Activated gamma-delta T cell (primary cell): ENCODE measurements around the gene CHCHD3.

Source experiments
- DNase-seq: peaks from one replicate; lab custom pipeline; 2025; lab: John Stamatoyannopoulos, UW
- total RNA-seq, 2 donors: gene quantifications; one replicate each; lab custom pipeline; 2026; lab: John Stamatoyannopoulos, UW

The CHCHD3 gene
- 35.0 to 36.0 reads per million in 2 donors for total RNA-seq

- DNase-seq = peak; percentile 88
Measured at GRCh38 chr7:133081599-133082389, at the start of gene CHCHD3. Gene CHCHD3 (minus strand): TSS chr7:133082090. CDS start chr7:133081937, 153 bp downstream.

DNA sequence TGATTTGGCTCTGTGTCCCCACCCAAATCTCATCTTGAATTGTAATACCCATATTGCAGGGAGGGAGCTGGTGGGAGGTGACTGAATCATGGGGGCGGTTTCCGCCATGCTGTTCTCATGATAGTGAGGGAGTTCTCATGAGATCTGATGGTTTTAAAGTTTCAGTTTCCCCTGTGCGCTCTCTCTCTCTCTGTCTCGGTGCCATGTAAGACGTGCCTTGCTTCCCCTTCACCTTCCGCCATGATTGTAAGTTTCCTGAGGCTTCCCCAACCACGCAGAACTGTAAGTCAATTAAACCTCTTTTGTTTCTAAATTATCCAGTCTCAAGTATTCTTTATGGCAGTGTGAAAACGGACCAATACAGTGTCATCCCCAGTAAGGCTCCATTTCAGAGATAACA is 48.3 kb upstream of the CHCHD3 start:
- DNase-seq = no peak

- DNase-seq = no peak
Measured at GRCh38 chr7:133126422-133126821, 44.5 kb upstream of the CHCHD3 start.

- no peak for DNase-seq
Measured at GRCh38 chr7:133124974-133125373, 43.1 kb upstream of the CHCHD3 start.

GRCh38 chr7:133121175-133121844 is 39.4 kb upstream of the CHCHD3 start:
- no peak for DNase-seq

DNA sequence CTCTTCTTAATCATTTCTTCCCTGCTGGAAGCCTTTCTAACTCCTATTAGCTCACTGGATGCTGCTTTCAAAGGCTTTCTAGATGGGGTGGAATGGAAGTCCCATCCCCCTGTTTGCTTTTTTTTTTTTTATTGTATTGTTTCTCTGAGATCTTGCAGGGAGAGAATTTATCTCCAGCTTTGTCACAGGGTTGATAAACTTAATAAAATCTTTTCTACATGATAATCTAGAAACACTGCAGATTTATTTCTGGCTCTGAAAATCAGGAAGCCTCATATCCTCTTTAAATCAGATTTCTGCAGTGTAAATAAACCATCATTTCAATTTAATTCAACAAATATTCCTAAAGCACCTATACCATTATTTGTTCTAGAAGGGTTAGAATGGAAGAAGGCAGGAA is 37.2 kb upstream of the CHCHD3 start:
- DNase-seq = no peak

- DNase-seq = no peak
Measured at GRCh38 chr7:133118261-133118660, 36.4 kb upstream of the CHCHD3 start.

- DNase-seq = no peak
Measured at GRCh38 chr7:133117452-133117851, 35.6 kb upstream of the CHCHD3 start.

GRCh38 chr7:133115596-133115995 is 33.7 kb upstream of the CHCHD3 start:
- DNase-seq = no peak

DNA sequence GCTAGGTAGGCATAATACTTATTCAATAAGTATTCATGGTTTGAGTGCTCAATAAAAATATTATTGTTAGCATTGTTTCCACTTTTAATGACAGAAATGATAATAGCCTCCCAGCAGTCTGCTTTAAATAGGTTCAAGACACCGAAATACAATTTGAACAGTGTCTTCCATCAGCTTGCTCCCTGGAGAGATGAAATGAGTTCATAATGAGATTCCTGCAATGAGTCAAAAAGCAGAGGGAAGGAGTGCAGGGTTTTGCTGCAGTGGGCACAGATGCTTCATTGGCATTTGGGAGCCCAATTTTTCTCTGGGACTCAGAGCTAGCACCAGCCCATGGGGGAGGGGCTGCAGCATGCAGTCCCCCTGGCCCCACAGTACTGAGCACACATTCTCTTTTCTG is 32.6 kb upstream of the CHCHD3 start:
- DNase-seq = no peak

- DNase-seq = no peak
Measured at GRCh38 chr7:133112976-133113375, 31.1 kb upstream of the CHCHD3 start.

DNA sequence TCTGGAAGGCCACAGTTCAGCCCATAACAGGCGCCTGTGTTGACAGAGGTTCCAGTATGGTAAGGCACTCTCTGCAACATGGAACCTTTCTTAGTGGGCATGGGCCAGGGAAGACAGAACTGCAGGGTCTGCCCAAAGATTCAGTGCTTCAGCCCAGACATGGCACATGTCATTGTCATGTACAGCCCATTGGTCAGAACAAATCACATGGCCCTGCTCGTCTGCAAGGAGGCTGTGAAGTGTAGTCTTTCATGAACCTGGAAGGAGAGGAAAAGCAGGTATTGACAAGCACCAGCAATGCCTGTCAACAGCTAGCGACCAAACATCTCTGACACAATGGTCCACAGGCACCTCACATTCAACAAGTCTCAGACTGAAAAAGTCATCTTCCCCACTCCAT is 30.4 kb upstream of the CHCHD3 start:
- DNase-seq = no peak

- DNase-seq = no peak
Measured at GRCh38 chr7:133110312-133110711, 28.4 kb upstream of the CHCHD3 start.

DNA sequence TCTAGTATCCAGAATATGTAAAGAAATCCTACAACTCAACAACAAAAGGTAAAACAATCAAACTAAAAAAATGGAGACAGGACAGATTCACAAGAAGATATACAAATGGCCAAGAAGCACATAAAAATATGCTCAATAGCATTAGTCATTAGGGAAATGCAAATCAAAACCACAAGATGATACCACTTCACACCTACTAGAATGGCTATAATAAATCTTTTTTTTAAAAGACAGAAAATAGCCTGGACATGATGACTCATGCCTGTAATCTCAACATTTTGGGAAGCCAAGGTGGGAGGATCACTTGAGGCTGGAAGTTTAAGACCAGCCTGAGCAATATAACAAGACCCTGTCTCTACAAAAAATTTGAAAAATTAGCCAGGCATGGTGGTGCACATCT is 27.9 kb upstream of the CHCHD3 start:
- DNase-seq = no peak

DNA sequence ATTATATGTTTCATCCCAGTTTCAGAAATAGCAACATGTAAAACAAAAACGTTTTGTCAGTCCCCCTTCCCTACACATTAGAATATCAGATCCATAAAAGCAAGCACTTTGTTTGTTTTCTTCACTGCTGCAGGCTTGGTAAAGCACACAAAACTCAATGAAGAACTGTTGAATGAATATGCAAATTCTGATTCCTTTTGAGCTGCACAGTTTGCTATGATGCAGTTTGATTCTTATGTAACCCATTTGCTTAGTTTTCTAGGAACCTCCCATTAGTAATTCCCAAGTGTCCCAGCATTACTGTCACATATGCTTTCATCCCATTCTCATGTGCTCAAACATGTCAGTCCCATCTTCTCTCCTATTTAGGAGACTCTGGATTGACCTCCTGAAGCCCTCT is 26.1 kb upstream of the CHCHD3 start:
- DNase-seq = no peak

DNA sequence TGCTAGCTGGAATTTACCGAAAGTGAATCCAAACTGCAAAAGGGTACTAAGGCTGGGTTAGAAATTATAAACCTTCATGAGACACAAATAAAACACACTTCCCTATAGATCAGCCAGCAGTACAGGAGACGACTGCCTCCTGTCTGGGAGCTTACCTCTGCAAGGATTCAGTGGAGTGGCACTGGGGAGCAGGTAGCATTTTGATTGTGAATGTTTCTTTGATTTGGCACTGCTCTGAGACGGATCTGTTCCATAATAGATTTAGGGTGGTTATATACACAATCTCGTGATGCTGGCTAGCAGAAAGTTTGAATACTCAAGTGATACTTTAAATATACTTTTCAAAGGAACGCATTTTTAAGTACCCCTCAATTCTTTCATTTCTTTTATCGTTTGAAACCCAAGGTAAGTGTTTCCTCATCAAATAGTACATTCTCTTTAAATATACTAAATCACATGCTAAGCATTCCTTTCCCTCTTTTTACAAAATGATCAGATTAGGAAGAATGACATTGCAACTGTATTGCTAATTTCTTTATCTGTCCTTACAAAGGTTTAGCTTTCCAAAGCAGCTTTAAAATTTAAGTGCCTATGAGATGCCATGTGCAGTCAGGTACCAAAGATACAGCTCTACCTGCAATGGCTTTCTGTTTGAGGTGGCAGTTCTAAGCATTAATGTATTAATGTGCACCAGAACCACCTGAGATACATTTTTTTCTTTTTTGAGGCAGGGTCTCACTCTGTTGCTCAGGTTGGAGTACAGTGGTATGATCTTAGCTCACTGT is 20.6 kb upstream of the CHCHD3 start:
- DNase-seq = no peak

DNA sequence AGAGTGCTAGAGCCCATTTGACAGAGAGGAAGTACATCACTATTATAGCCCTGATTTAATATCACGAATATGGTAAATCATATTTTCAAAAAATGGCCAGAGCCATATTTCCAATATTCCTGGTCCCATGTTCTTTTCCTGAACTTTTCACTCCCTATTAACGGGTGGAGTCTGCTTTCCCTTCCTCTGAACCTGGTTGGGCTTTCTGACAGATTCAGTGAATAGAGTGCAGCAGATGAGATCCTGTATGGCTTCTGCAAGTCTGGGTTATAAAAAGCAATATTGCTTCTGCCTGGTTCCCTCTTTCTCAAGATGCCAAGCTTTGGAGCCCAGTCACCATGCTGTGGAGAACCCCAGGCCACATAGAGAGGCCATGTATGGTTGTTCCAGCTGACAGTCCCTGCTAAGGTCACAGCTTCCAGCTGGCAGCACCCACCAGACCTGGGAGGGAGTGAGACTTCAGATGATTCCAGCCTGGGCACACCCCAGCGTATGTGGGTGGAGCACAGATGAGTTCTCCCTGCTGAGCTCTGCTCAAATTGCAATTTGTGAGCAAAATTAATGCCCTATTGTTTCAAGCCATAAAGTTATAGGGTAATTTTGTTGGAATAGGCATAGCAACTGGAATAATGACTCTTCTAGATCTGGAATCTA is 17.9 kb upstream of the CHCHD3 start:
- DNase-seq = no peak

GRCh38 chr7:133095119-133095671 is 13.3 kb upstream of the CHCHD3 start:
- no peak for DNase-seq

- no peak for DNase-seq
Measured at GRCh38 chr7:133091943-133092464, 10.1 kb upstream of the CHCHD3 start.

DNA sequence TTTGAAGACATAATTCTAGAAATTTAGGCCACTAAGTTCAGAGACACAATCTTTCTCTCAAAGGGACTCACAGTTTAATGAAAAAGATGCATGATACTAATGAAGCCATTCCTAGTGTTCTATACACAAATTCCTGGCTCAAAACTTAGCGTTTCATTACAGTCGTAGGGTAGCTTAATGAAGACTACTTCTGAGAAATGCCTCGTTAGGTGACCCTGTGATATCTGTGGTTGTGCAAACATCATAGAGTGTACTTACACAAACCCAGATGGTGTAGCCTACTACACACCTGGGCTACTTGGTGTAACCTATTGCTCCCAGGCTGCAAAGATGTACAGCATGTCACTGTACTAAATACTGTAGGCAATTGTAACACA is 488 bp upstream of the CHCHD3 start:
- DNase-seq = no peak

GRCh38 chr7:133081119-133081598 is 731 bp downstream of the CHCHD3 start:
- DNase-seq = no peak
